Astrocyte of the cerebellum (primary cell): ENCODE measurements around the gene UBTF.

ENCODE experiments used
- DNase-seq: peaks from one replicate; pipeline ENCODE4 v3.0.0-alpha.2; 2011; ENCODE audit warnings: low read depth
- H3K4me3 ChIP-seq: 2 replicates; pipeline ENCODE4 v1.5.1; 2011; ENCODE audit warnings: mild to moderate bottlenecking, low read depth, low read length, moderate library complexity
- CTCF ChIP-seq: IDR thresholded peaks from 2 replicates; pipeline ENCODE4 v1.5.1; 2012; ENCODE audit warnings: low read length, low read depth, moderate library complexity, mild to moderate bottlenecking; ENCODE audit errors: missing control alignments
- in situ Hi-C: cut with HindIII; loops from 2 replicates; pipeline ENCODE4 v1.10.0; 2017; ENCODE audit warnings: low sequenced_read_pairs

UBTF gene

DNA sequence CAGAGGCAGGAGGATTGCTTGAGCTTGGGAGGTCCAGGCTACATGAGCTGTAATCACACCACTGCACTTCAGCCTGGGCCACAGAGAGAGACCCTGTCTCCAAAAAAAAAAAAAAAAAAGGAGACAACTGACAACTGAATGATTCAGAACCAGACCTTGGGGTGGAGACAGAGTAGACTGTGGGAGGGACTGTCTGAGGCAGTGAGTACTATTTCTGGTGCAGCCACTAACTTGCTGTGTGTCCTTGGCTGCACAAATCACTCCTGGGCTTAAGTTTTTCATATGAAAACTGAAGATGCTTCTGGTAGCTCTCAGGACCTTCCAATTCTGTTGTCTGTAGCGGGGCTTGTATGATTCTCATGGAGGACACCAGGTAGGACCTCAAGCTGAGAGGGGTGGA, 43.2 kb downstream of the UBTF start:
- in situ Hi-C loops: no loop called here
- DNase-seq: no peak
- no peak overlapping the region for H3K4me3 ChIP-seq
- no peak for TF ChIP-seq CTCF

DNA sequence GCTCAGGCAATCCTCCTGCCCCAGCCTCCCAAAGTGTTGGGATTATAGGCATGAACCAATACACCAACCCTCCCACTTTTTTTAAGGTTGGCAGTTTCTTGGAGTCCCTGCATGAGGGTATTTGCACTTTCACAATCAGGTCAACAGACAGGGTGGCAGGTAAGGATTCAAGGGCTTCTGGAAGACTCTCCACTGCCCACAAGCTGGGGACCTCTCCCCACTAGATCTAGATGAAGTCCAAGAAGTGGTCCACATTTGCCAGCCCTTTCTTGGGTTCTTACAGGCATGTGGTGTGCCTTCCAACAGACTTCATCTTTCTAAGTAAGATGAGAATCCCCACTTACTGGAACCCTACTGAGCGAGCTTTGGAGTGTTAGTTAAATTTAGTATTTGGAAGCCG, 45.0 kb downstream of the UBTF start:
- H3K4me3 ChIP-seq: no peak overlapping the region
- in situ Hi-C loops: no loop called here
- no peak for DNase-seq
- TF ChIP-seq CTCF: no peak

DNA sequence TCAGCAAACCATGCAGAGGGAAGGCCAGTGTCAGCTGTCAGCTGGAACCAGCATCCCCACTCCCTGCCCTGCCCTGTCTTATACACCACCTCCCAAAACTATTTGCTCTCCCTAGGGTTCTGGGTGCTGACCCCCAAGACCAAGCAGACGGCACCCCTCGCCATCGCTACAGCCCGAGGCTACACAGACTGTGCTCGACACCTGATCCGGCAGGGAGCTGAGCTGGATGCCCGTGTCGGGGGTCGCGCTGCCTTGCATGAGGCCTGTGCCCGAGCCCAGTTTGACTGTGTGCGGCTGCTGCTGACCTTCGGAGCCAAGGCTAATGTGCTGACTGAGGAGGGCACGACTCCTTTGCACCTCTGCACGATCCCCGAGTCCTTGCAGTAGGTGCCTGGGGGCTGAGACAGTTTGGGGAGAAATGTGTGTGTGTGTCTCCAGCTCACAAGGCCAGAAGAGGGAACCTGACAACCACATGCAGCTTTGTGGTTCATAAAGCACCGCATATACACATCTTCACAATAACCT, 47.5 kb downstream of the UBTF start:
- no peak overlapping the region for H3K4me3 ChIP-seq
- TF ChIP-seq CTCF: no peak
- in situ Hi-C loops: no loop called here
- no peak for DNase-seq

- in situ Hi-C loops: no loop called here
- no peak for TF ChIP-seq CTCF
- no peak within 1 kb of the TSS for H3K4me3 ChIP-seq
- DNase-seq: no peak
Observed at GRCh38 chr17:44170499-44171201, 48.8 kb downstream of the UBTF start, which contains the start of gene ASB16. Gene ASB16, plus strand, starts transcription at chr17:44170704. Its CDS starts 86 bp downstream, at chr17:44170790.

DNA sequence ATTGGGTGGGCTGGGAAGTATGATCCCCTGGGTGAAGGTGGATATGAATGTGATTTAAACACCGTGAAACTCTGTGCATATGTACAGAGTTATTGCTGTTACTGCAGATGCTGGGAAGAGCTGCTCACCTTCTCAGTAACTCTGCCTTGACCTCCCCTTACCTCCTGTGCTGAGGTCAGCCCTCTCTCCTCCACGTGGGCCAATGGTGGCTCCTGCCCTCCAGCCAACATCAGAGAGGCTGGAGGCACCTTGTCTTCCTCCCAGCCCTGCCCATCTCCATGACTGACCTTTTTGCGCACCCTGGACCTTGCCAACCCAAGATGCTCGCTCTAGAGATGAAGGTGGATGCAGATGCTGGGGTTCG, 49.4 kb downstream of the UBTF start:
- in situ Hi-C loops: no loop called here

GRCh38 chr17:44167181-44167861, 52.2 kb downstream of the UBTF start:
- H3K4me3 ChIP-seq: no peak overlapping the region
- no peak for TF ChIP-seq CTCF
- in situ Hi-C loops: no loop called here
- no peak for DNase-seq

More for the DNA sequence above, 49.4 kb downstream of the UBTF start:
- no peak for DNase-seq
- no peak for TF ChIP-seq CTCF
- H3K4me3 ChIP-seq: no peak overlapping the region
